ENCODE measurements around the gene CBY1.

CBY1 gene

DNA sequence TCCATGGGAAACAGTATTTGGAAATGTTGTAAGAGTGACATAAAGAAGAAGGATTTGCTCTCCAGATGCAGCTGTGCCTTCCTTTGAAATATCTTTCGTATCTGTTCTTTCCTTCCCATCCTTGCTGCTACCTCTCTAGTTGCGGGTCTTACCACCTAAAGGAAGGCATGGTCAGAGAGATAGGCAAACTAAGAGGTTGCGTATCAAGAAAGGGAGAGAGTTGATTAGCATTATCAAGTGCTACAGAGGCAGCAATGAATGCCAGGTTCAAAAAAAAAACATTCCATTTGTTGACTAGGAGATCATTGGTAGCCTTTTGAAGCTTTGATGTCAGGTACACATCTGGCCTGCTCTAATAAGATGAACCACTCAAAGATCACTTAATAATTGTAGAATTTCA lies 53.9 kb downstream of the CBY1 start:
- DNase-seq (ENCODE audit: extremely low read depth, low read depth), result no peak
- TF ChIP-seq, protein P1, sequence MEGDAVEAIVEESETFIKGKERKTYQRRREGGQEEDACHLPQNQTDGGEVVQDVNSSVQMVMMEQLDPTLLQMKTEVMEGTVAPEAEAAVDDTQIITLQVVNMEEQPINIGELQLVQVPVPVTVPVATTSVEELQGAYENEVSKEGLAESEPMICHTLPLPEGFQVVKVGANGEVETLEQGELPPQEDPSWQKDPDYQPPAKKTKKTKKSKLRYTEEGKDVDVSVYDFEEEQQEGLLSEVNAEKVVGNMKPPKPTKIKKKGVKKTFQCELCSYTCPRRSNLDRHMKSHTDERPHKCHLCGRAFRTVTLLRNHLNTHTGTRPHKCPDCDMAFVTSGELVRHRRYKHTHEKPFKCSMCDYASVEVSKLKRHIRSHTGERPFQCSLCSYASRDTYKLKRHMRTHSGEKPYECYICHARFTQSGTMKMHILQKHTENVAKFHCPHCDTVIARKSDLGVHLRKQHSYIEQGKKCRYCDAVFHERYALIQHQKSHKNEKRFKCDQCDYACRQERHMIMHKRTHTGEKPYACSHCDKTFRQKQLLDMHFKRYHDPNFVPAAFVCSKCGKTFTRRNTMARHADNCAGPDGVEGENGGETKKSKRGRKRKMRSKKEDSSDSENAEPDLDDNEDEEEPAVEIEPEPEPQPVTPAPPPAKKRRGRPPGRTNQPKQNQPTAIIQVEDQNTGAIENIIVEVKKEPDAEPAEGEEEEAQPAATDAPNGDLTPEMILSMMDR (IDR thresholded peaks at IDR 0.05; ENCODE audit: low read depth, low read length), result no peak

DNA sequence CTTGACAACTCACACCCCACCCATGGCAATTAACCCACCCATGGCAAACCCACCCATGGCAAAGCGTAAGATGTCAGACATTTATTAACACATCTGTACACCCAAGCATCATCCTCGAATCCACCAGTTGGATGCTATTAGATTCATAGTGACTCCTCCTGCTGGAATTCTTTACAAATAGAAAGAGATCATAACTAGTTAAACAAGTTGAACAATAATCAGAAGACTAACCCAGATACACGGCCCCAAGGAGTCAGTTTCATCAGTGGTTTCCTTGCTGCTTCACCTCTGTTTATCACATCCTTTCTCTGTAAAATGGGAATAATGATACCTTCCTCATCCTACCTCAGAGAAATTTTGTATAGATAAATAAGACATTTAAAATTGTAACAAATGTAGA lies 54.4 kb downstream of the CBY1 start:
- TF ChIP-seq, protein P1 (IDR thresholded peaks at IDR 0.05; ENCODE audit: low read depth, low read length), result no peak
- DNase-seq (ENCODE audit: extremely low read depth, low read depth), result no peak

DNA sequence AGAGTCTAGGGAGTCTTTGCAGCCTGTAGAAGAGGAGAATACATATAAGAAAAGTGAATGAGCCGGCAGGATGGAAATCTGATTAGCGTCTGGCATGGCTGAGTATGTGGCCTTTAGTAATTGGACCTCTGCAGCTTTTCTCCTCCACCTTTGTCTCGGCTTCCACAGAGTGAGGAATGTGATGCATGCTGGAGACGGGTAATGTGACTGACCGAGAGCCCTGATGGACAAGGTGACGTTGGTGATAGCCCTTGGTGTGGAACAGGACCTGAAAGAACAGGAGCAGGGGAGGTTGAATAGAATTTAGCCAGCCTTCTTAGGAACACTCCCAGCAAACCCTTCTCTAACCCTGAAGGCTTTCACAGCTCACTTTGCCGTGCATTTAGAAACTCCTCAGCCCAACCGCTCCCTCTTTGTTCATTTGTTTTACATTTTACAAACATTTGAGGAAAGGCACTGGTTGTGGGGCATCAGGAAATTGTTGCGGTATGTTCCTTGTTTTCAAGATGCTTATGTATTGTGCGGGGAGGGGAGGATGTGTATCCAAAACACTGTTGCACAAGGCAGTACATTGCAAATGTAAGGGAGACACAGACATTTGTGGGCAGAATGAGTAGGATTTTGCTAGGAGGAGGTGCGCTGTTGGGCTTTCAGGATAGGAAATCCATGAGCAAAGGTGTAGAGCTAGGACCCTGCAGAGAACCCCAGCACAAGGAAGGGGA lies 56.2 kb downstream of the CBY1 start:
- DNase-seq (ENCODE audit: extremely low read depth, low read depth), result no peak
- TF ChIP-seq, protein P1 (IDR thresholded peaks at IDR 0.05; ENCODE audit: low read depth, low read length), result no peak

DNA sequence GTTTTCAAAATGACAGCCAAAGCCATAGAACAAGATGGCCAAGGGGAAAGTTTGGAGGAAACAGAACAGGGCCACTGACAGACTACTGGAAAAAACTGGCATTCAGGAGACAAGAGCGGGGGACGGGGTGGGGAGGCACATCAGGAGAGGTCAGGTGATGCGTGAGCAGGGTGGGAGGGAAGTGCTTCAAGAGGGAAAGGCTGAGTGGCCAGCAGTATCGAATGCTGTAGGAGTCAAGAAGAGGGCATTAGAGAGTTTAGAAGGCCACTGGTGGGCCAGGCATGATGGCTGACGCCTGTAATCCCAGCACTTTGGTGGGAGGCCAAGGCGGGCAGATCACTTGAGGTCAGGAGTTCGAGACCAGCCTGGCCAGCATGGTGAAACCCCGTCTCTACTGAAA lies 57.5 kb downstream of the CBY1 start:
- TF ChIP-seq, protein P1 (IDR thresholded peaks at IDR 0.05; ENCODE audit: low read depth, low read length), result no peak
- no peak for DNase-seq (ENCODE audit: extremely low read depth, low read depth)

DNA sequence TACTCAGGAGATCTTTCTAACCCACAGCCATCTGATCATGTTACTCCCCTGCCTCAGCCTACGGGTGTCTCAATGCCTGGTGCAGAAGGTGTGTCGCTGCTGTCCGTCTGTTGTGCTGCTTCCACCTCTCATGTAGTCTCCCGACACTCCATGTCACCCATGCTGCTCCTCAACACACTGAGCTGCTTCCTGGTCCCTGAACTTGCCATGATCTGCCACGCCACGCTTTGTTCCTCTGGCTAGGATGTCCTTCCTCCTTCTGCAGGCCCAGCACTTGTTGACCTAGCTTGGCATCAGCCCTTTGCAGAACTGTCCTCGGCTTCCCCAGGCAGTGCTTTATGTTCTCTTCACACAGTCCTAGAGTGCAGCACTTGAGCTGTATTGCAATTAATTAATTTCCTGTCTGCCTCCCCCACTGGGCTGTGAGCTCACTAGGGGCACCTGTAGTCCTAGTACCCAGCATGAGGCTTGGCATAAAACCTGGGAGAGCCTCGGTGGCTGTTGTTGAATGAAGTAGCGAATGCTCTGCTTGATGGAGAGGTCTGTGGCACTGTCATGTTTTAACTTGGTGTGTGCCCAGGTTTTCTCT lies 58.8 kb downstream of the CBY1 start:
- TF ChIP-seq, protein P1 (IDR thresholded peaks at IDR 0.05; ENCODE audit: low read depth, low read length), result no peak
- DNase-seq (ENCODE audit: extremely low read depth, low read depth), result no peak

DNA sequence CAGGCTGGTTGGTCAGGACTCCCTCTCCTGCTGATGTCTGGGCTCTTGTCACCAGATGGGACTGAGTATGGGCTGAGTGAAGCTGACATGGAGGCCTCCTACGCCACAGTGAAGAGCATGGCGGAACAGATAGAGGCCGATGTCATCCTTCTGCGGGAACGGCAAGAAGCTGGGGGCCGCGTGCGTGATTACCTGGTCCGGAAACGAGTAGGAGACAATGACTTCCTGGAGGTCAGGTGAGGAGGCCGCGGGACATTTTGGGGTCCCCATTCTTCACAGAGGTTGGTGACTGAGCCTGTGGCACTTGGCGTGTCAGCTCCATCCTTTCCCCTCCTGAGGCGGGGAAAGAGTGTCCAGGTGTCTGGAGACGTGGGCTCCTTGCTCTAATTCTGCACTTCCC lies 59.4 kb downstream of the CBY1 start:
- TF ChIP-seq, protein P1 (IDR thresholded peaks at IDR 0.05; ENCODE audit: low read depth, low read length), result no peak
- no peak for DNase-seq (ENCODE audit: extremely low read depth, low read depth)

DNA sequence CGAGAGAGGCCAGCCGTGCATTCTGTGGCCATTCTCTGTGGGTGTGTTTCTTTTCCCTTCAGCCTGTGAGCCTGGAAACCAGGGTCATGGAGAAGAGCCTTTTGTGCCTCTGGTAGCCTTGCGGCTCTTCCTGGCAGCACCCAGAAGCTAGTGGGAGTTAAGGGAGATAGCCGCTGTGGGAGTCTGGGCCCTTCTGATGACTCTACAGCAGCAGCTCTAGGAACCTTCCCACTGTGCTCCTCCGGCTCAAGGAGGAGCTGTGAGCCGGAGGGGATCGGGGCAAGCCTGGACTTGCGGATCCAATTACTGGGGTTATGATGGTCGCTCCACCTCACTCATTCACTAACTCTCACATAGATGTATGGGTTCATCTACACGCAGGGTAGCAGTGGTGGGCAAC lies 59.8 kb downstream of the CBY1 start:
- TF ChIP-seq, protein P1 (IDR thresholded peaks at IDR 0.05; ENCODE audit: low read depth, low read length), result no peak

More for the DNA sequence above, 59.8 kb downstream of the CBY1 start:
- no peak for DNase-seq (ENCODE audit: extremely low read depth, low read depth)
